Measurements from ENCODE around the gene GRK5.

GRK5 gene

GRCh38 chr10:119348516-119349240, 141.3 kb downstream of the GRK5 start:
- Histone ChIP-seq H3K4me1 (ENCODE audit: control insufficient read depth in 5 of 5, insufficient read depth in 5 of 5, low read length in 5 of 5) (peaks cover 2 to 36% (median 23%) of the 10 kb centered on the region in 5 donors), H3K27ac (ENCODE audit: low read depth, low read length) (no peak overlapping the region), H3K36me3 (ENCODE audit: control insufficient read depth in 5 of 5, insufficient read depth in 5 of 5, low read length in 5 of 5) (peaks cover 0 to 11% (median 5%) of the 10 kb centered on the region in 5 donors), H3K9me3 (ENCODE audit: control insufficient read depth in 5 of 5, low read length in 5 of 5) (peaks cover 0 to 12% (median 7%) of the 10 kb centered on the region in 5 donors), H3K27me3 (ENCODE audit: control insufficient read depth in 5 of 5, insufficient read depth in 4 of 5, low read length in 5 of 5) (peaks cover 0 to 3% (median 0%) of the 10 kb centered on the region in 5 donors), H3K4me3 (ENCODE audit: low read depth in 1 of 5, low read length in 5 of 5) (no peak overlapping the region), H3K9ac (ENCODE audit: low read length in 5 of 5) (no peak overlapping the region)

- Histone ChIP-seq H3K36me3 (ENCODE audit: control insufficient read depth in 5 of 5, insufficient read depth in 5 of 5, low read length in 5 of 5) (peaks cover 0 to 11% (median 5%) of the 10 kb centered on the region in 5 donors), H3K27ac (ENCODE audit: low read depth, low read length) (no peak overlapping the region), H3K9me3 (ENCODE audit: control insufficient read depth in 5 of 5, low read length in 5 of 5) (peaks cover 0 to 12% (median 7%) of the 10 kb centered on the region in 5 donors), H3K27me3 (ENCODE audit: control insufficient read depth in 5 of 5, insufficient read depth in 4 of 5, low read length in 5 of 5) (peaks cover 0 to 3% (median 0%) of the 10 kb centered on the region in 5 donors), H3K9ac (ENCODE audit: low read length in 5 of 5) (no peak overlapping the region), H3K4me3 (ENCODE audit: low read depth in 1 of 5, low read length in 5 of 5) (no peak overlapping the region), H3K4me1 (ENCODE audit: control insufficient read depth in 5 of 5, insufficient read depth in 5 of 5, low read length in 5 of 5) (peaks cover 2 to 36% (median 23%) of the 10 kb centered on the region in 5 donors)
Measured at GRCh38 chr10:119349341-119349740, 142.0 kb downstream of the GRK5 start.

GRCh38 chr10:119349937-119350501, 142.6 kb downstream of the GRK5 start:
- no peak overlapping the region for H3K27ac ChIP-seq (ENCODE audit: low read depth, low read length)
- H3K4me3 ChIP-seq (ENCODE audit: low read depth in 1 of 5, low read length in 5 of 5), result no peak overlapping the region
- H3K9ac ChIP-seq (ENCODE audit: low read length in 5 of 5), result no peak overlapping the region
- H3K36me3 ChIP-seq (ENCODE audit: control insufficient read depth in 5 of 5, insufficient read depth in 5 of 5, low read length in 5 of 5), result peaks cover 0 to 11% (median 5%) of the 10 kb centered on the region in 5 donors
- peaks cover 0 to 3% (median 0%) of the 10 kb centered on the region in 5 donors for H3K27me3 ChIP-seq (ENCODE audit: control insufficient read depth in 5 of 5, insufficient read depth in 4 of 5, low read length in 5 of 5)
- peaks cover 2 to 36% (median 23%) of the 10 kb centered on the region in 5 donors for H3K4me1 ChIP-seq (ENCODE audit: control insufficient read depth in 5 of 5, insufficient read depth in 5 of 5, low read length in 5 of 5)
- H3K9me3 ChIP-seq (ENCODE audit: control insufficient read depth in 5 of 5, low read length in 5 of 5), result peaks cover 0 to 12% (median 7%) of the 10 kb centered on the region in 5 donors

GRCh38 chr10:119350502-119351097, 143.2 kb downstream of the GRK5 start:
- H3K4me1 ChIP-seq (ENCODE audit: control insufficient read depth in 5 of 5, insufficient read depth in 5 of 5, low read length in 5 of 5), result peaks cover 2 to 36% (median 23%) of the 10 kb centered on the region in 5 donors
- no peak overlapping the region for H3K9ac ChIP-seq (ENCODE audit: low read length in 5 of 5)
- H3K9me3 ChIP-seq (ENCODE audit: control insufficient read depth in 5 of 5, low read length in 5 of 5), result peaks cover 0 to 12% (median 7%) of the 10 kb centered on the region in 5 donors
- H3K36me3 ChIP-seq (ENCODE audit: control insufficient read depth in 5 of 5, insufficient read depth in 5 of 5, low read length in 5 of 5), result peaks cover 0 to 11% (median 5%) of the 10 kb centered on the region in 5 donors
- H3K27me3 ChIP-seq (ENCODE audit: control insufficient read depth in 5 of 5, insufficient read depth in 4 of 5, low read length in 5 of 5), result peaks cover 0 to 3% (median 0%) of the 10 kb centered on the region in 5 donors
- no peak overlapping the region for H3K4me3 ChIP-seq (ENCODE audit: low read depth in 1 of 5, low read length in 5 of 5)
- H3K27ac ChIP-seq (ENCODE audit: low read depth, low read length), result no peak overlapping the region

GRCh38 chr10:119351189-119351588, 143.8 kb downstream of the GRK5 start:
- Histone ChIP-seq H3K27ac (ENCODE audit: low read depth, low read length) (no peak overlapping the region), H3K4me1 (ENCODE audit: control insufficient read depth in 5 of 5, insufficient read depth in 5 of 5, low read length in 5 of 5) (peaks cover 2 to 36% (median 23%) of the 10 kb centered on the region in 5 donors)

GRCh38 chr10:119352042-119352441, 144.7 kb downstream of the GRK5 start:
- Histone ChIP-seq H3K4me1 (ENCODE audit: control insufficient read depth in 5 of 5, insufficient read depth in 5 of 5, low read length in 5 of 5) (peaks cover 2 to 33% (median 23%) of the 10 kb centered on the region in 5 donors), H3K27me3 (ENCODE audit: control insufficient read depth in 5 of 5, insufficient read depth in 4 of 5, low read length in 5 of 5) (peaks cover 0 to 3% (median 0%) of the 10 kb centered on the region in 5 donors), H3K9me3 (ENCODE audit: control insufficient read depth in 5 of 5, low read length in 5 of 5) (peaks cover 2 to 21% (median 15%) of the 10 kb centered on the region in 5 donors), H3K27ac (ENCODE audit: low read depth, low read length) (no peak overlapping the region), H3K9ac (ENCODE audit: low read length in 5 of 5) (no peak overlapping the region), H3K4me3 (ENCODE audit: low read depth in 1 of 5, low read length in 5 of 5) (no peak overlapping the region), H3K36me3 (ENCODE audit: control insufficient read depth in 5 of 5, insufficient read depth in 5 of 5, low read length in 5 of 5) (peaks cover 0 to 10% (median 5%) of the 10 kb centered on the region in 5 donors)

More at GRCh38 chr10:119351189-119351588, 143.8 kb downstream of the GRK5 start:
- Histone ChIP-seq H3K4me3 (ENCODE audit: low read depth in 1 of 5, low read length in 5 of 5) (no peak overlapping the region), H3K9me3 (ENCODE audit: control insufficient read depth in 5 of 5, low read length in 5 of 5) (peaks cover under 1 to 16% (median 10%) of the 10 kb centered on the region in 5 donors), H3K27me3 (ENCODE audit: control insufficient read depth in 5 of 5, insufficient read depth in 4 of 5, low read length in 5 of 5) (peaks cover 0 to 3% (median 0%) of the 10 kb centered on the region in 5 donors), H3K36me3 (ENCODE audit: control insufficient read depth in 5 of 5, insufficient read depth in 5 of 5, low read length in 5 of 5) (peaks cover 0 to 11% (median 5%) of the 10 kb centered on the region in 5 donors), H3K9ac (ENCODE audit: low read length in 5 of 5) (no peak overlapping the region)

- H3K27ac ChIP-seq (ENCODE audit: low read depth, low read length), result no peak overlapping the region
- peaks cover 0 to 7% (median 4%) of the 10 kb centered on the region in 5 donors for H3K36me3 ChIP-seq (ENCODE audit: control insufficient read depth in 5 of 5, insufficient read depth in 5 of 5, low read length in 5 of 5)
- H3K9ac ChIP-seq (ENCODE audit: low read length in 5 of 5), result no peak overlapping the region
- peaks cover 2 to 21% (median 15%) of the 10 kb centered on the region in 5 donors for H3K9me3 ChIP-seq (ENCODE audit: control insufficient read depth in 5 of 5, low read length in 5 of 5)
- H3K4me3 ChIP-seq (ENCODE audit: low read depth in 1 of 5, low read length in 5 of 5), result no peak overlapping the region
- peaks cover 0 to 3% (median 0%) of the 10 kb centered on the region in 5 donors for H3K27me3 ChIP-seq (ENCODE audit: control insufficient read depth in 5 of 5, insufficient read depth in 4 of 5, low read length in 5 of 5)
- peaks cover 2 to 32% (median 28%) of the 10 kb centered on the region in 5 donors for H3K4me1 ChIP-seq (ENCODE audit: control insufficient read depth in 5 of 5, insufficient read depth in 5 of 5, low read length in 5 of 5)
Measured at GRCh38 chr10:119352807-119353206, 145.4 kb downstream of the GRK5 start.

GRCh38 chr10:119353421-119353820, 146.1 kb downstream of the GRK5 start:
- H3K27me3 ChIP-seq (ENCODE audit: control insufficient read depth in 5 of 5, insufficient read depth in 4 of 5, low read length in 5 of 5), result peaks cover 0 to 1% (median 0%) of the 10 kb centered on the region in 5 donors
- H3K4me1 ChIP-seq (ENCODE audit: control insufficient read depth in 5 of 5, insufficient read depth in 5 of 5, low read length in 5 of 5), result peaks cover 2 to 27% (median 24%) of the 10 kb centered on the region in 5 donors
- no peak overlapping the region for H3K9ac ChIP-seq (ENCODE audit: low read length in 5 of 5)
- H3K36me3 ChIP-seq (ENCODE audit: control insufficient read depth in 5 of 5, insufficient read depth in 5 of 5, low read length in 5 of 5), result peaks cover 0 to 7% (median 5%) of the 10 kb centered on the region in 5 donors
- H3K4me3 ChIP-seq (ENCODE audit: low read depth in 1 of 5, low read length in 5 of 5), result no peak overlapping the region
- H3K27ac ChIP-seq (ENCODE audit: low read depth, low read length), result no peak overlapping the region
- H3K9me3 ChIP-seq (ENCODE audit: control insufficient read depth in 5 of 5, low read length in 5 of 5), result peaks cover 2 to 21% (median 15%) of the 10 kb centered on the region in 5 donors

- Histone ChIP-seq H3K36me3 (ENCODE audit: control insufficient read depth in 5 of 5, insufficient read depth in 5 of 5, low read length in 5 of 5) (peaks cover 0 to 3% (median 0%) of the 10 kb centered on the region in 5 donors), H3K9me3 (ENCODE audit: control insufficient read depth in 5 of 5, low read length in 5 of 5) (peaks cover 2 to 21% (median 15%) of the 10 kb centered on the region in 5 donors), H3K27ac (ENCODE audit: low read depth, low read length) (no peak overlapping the region), H3K4me1 (ENCODE audit: control insufficient read depth in 5 of 5, insufficient read depth in 5 of 5, low read length in 5 of 5) (peaks cover 0 to 5% (median 4%) of the 10 kb centered on the region in 5 donors), H3K27me3 (ENCODE audit: control insufficient read depth in 5 of 5, insufficient read depth in 4 of 5, low read length in 5 of 5) (peaks cover 0 to 4% (median 0%) of the 10 kb centered on the region in 5 donors), H3K9ac (ENCODE audit: low read length in 5 of 5) (no peak overlapping the region), H3K4me3 (ENCODE audit: low read depth in 1 of 5, low read length in 5 of 5) (no peak overlapping the region)
Measured at GRCh38 chr10:119355930-119356329, 148.6 kb downstream of the GRK5 start.
